ENCODE data around the gene PSMD1. TPM values are rescaled to one million over a fixed set of nuclear protein-coding genes. Genes with fewer than 3 reads are reported as not detected.

PSMD1 gene
- total and polyA plus RNA-seq, 2 of the 8 experiments (the other 6 are each of a cell fraction or from before 2014, with no cell fraction given) = 179 to 272 TPM

DNA sequence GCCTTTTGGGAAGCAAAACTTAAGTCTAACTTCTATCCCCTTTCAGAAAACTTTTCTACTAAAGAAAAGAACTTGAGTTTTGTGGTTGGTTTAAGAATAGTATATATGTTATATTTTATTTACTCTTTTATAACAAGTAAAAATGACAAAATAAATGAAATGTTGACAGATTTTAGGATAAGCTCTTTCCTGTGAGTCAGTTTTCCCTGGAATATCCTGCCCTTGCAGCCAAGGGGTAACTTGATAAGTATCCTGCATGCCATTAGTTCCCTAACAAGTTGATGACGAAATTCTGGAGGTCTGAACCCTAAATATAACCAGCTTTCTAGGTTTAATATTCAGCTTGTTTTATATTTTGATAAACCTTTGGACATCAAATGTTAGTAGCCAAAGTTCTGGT lies 75.5 kb downstream of the PSMD1 start (continued):
- TF ChIP-seq, protein P1, sequence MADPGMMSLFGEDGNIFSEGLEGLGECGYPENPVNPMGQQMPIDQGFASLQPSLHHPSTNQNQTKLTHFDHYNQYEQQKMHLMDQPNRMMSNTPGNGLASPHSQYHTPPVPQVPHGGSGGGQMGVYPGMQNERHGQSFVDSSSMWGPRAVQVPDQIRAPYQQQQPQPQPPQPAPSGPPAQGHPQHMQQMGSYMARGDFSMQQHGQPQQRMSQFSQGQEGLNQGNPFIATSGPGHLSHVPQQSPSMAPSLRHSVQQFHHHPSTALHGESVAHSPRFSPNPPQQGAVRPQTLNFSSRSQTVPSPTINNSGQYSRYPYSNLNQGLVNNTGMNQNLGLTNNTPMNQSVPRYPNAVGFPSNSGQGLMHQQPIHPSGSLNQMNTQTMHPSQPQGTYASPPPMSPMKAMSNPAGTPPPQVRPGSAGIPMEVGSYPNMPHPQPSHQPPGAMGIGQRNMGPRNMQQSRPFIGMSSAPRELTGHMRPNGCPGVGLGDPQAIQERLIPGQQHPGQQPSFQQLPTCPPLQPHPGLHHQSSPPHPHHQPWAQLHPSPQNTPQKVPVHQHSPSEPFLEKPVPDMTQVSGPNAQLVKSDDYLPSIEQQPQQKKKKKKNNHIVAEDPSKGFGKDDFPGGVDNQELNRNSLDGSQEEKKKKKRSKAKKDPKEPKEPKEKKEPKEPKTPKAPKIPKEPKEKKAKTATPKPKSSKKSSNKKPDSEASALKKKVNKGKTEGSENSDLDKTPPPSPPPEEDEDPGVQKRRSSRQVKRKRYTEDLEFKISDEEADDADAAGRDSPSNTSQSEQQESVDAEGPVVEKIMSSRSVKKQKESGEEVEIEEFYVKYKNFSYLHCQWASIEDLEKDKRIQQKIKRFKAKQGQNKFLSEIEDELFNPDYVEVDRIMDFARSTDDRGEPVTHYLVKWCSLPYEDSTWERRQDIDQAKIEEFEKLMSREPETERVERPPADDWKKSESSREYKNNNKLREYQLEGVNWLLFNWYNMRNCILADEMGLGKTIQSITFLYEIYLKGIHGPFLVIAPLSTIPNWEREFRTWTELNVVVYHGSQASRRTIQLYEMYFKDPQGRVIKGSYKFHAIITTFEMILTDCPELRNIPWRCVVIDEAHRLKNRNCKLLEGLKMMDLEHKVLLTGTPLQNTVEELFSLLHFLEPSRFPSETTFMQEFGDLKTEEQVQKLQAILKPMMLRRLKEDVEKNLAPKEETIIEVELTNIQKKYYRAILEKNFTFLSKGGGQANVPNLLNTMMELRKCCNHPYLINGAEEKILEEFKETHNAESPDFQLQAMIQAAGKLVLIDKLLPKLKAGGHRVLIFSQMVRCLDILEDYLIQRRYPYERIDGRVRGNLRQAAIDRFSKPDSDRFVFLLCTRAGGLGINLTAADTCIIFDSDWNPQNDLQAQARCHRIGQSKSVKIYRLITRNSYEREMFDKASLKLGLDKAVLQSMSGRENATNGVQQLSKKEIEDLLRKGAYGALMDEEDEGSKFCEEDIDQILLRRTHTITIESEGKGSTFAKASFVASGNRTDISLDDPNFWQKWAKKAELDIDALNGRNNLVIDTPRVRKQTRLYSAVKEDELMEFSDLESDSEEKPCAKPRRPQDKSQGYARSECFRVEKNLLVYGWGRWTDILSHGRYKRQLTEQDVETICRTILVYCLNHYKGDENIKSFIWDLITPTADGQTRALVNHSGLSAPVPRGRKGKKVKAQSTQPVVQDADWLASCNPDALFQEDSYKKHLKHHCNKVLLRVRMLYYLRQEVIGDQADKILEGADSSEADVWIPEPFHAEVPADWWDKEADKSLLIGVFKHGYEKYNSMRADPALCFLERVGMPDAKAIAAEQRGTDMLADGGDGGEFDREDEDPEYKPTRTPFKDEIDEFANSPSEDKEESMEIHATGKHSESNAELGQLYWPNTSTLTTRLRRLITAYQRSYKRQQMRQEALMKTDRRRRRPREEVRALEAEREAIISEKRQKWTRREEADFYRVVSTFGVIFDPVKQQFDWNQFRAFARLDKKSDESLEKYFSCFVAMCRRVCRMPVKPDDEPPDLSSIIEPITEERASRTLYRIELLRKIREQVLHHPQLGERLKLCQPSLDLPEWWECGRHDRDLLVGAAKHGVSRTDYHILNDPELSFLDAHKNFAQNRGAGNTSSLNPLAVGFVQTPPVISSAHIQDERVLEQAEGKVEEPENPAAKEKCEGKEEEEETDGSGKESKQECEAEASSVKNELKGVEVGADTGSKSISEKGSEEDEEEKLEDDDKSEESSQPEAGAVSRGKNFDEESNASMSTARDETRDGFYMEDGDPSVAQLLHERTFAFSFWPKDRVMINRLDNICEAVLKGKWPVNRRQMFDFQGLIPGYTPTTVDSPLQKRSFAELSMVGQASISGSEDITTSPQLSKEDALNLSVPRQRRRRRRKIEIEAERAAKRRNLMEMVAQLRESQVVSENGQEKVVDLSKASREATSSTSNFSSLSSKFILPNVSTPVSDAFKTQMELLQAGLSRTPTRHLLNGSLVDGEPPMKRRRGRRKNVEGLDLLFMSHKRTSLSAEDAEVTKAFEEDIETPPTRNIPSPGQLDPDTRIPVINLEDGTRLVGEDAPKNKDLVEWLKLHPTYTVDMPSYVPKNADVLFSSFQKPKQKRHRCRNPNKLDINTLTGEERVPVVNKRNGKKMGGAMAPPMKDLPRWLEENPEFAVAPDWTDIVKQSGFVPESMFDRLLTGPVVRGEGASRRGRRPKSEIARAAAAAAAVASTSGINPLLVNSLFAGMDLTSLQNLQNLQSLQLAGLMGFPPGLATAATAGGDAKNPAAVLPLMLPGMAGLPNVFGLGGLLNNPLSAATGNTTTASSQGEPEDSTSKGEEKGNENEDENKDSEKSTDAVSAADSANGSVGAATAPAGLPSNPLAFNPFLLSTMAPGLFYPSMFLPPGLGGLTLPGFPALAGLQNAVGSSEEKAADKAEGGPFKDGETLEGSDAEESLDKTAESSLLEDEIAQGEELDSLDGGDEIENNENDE (IDR thresholded peaks at IDR 0.05; ENCODE audit: insufficient replicate concordance, low read length) = no peak
- TF ChIP-seq CEBPB (IDR thresholded peaks at IDR 0.05; ENCODE audit: low read depth, low read length) (0 out of 2 replicates have a peak, but pooled peaks have one; percentile 31), CHD1 (IDR thresholded peaks at IDR 0.05; ENCODE audit: low read depth, low read length) (no peak), POLR2AphosphoS5 (IDR thresholded peaks at IDR 0.05; ENCODE audit: low read depth, low read length) (no peak)
